Tongue (tissue), 2 donors: ENCODE results near the gene PLAGL2. TPM values are rescaled to one million over a fixed set of nuclear protein-coding genes. Genes with fewer than 3 reads are reported as not detected.

ENCODE experiments used
- DNase-seq: peaks from one replicate; pipeline ENCODE4 v3.0.0-alpha.2; 2015
- total RNA-seq: library from RNA; depleted of rRNA; stranded (reverse); fragments of >200 nt; gene quantifications from one replicate; pipeline ENCODE4 v1.2.3, GENCODE V29; 2014

PLAGL2 gene
- total RNA-seq, 1 donor from 2014 or later, result 6.2 TPM

GRCh38 chr20:32150291-32150848, 57.2 kb downstream of the PLAGL2 start:
- DNase-seq, result no peak

GRCh38 chr20:32149566-32150170, 57.9 kb downstream of the PLAGL2 start:
- DNase-seq, result no peak

GRCh38 chr20:32144898-32145662, 62.5 kb downstream of the PLAGL2 start:
- no peak for DNase-seq

GRCh38 chr20:32142991-32143390, 64.6 kb downstream of the PLAGL2 start:
- DNase-seq, result no peak

Other genes with a start within 250 kb of the PLAGL2 start
- under 0.01 TPM for gene XKR7, start 239.6 kb downstream of the PLAGL2 start, total RNA-seq
- 9.7 TPM for gene CCM2L, start 197.3 kb downstream of the PLAGL2 start, total RNA-seq
- gene HCK, start 155.5 kb downstream of the PLAGL2 start, total RNA-seq, result 3.7 TPM
- 27.3 TPM for gene TM9SF4, start 98.0 kb downstream of the PLAGL2 start, total RNA-seq
- gene POFUT1, start 137 bp upstream of the PLAGL2 start, total RNA-seq, result 33.5 TPM
- gene KIF3B, start 69.9 kb upstream of the PLAGL2 start, total RNA-seq, result 16.3 TPM
- 65.6 TPM for gene ASXL1, start 150.6 kb upstream of the PLAGL2 start, total RNA-seq